ENCODE measurements around the gene FLT4.

The FLT4 gene

DNA sequence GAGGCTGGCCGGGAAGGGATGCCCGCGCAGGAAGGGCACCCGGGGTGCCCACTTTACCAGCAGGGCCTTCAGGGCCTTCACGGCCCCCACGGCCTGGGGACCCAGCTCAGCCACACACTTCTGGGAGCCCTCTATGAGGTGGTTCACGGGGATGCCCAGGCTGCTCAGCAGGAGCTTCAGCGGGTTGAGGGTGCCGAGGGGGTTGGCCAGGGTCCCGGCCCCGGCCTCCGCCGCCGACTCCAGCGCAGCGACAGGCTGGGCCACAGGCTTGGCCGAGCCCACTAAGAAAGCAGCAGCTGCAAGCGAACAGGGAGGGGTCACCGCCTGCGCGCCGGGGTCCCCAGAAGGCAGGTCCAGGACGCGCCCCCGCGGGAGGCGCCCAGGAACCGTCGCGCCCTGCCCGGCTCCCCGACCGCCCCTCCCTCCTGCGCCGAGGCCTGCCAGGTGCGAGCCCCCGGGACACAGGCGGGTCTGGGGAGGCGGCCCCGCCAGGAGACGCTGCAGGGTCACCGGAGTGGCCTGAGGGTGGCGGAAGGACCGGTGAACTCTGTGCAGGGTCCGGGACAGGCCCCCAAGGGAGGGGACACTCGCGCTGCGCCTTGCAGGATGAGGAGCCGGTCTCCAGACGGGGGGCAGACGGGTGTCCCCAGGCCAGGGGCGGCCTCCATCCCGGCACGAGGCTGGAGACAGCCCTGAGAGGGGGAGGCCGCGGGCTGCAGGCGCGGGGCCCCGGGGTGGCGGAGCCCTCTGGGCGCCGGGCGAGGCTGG, 58.7 kb downstream of the FLT4 start:
- no peak overlapping the region for H3K4me3 ChIP-seq (replicated peaks; ENCODE audit: low read depth, low read length)
- DNase-seq (ENCODE audit: extremely low read depth, low read depth) = no peak
- TF ChIP-seq, protein P1, sequence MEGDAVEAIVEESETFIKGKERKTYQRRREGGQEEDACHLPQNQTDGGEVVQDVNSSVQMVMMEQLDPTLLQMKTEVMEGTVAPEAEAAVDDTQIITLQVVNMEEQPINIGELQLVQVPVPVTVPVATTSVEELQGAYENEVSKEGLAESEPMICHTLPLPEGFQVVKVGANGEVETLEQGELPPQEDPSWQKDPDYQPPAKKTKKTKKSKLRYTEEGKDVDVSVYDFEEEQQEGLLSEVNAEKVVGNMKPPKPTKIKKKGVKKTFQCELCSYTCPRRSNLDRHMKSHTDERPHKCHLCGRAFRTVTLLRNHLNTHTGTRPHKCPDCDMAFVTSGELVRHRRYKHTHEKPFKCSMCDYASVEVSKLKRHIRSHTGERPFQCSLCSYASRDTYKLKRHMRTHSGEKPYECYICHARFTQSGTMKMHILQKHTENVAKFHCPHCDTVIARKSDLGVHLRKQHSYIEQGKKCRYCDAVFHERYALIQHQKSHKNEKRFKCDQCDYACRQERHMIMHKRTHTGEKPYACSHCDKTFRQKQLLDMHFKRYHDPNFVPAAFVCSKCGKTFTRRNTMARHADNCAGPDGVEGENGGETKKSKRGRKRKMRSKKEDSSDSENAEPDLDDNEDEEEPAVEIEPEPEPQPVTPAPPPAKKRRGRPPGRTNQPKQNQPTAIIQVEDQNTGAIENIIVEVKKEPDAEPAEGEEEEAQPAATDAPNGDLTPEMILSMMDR (IDR thresholded peaks at IDR 0.05; ENCODE audit: low read depth, low read length, missing control alignments) = no peak

DNA sequence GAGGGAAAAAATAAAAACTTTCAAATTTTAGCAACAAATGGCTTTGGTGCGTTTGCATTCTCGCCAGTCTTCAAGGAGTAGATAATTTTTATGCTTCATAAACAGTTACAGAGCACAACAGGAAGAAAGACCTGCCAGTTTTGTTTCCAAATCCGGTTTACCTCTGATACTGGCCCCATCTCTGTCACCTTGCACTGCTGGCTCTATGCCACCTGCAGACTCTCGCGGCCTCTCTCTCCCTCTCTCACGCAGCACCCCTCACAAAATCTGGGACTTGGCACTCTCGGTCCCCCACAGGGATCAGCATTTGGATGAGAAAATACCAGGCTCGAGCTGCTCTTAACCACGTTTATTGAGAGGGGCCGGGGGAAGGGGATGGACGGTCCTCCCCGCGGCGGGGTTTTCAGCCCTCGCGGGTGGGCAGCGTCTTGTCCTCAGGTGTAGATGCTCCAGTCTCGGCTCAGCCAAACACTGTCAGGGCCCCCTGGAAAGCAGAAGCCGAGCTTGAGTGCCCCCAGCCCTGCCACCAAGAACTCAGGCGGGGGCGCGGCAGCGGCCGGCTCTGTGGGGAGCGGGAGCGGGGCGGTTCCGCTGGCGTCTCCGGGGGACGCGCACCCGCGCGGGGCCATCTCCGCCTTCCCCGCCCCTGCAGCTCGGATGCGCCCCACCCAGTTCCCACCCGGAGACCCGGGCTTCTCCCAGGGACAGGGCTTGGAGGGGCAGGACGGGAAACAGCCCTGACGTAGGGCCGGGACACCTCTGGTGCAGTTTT, 59.4 kb downstream of the FLT4 start:
- no peak overlapping the region for H3K4me3 ChIP-seq (replicated peaks; ENCODE audit: low read depth, low read length)
- no peak for DNase-seq (ENCODE audit: extremely low read depth, low read depth)
- TF ChIP-seq, protein P1 (IDR thresholded peaks at IDR 0.05; ENCODE audit: low read depth, low read length, missing control alignments) = no peak

DNA sequence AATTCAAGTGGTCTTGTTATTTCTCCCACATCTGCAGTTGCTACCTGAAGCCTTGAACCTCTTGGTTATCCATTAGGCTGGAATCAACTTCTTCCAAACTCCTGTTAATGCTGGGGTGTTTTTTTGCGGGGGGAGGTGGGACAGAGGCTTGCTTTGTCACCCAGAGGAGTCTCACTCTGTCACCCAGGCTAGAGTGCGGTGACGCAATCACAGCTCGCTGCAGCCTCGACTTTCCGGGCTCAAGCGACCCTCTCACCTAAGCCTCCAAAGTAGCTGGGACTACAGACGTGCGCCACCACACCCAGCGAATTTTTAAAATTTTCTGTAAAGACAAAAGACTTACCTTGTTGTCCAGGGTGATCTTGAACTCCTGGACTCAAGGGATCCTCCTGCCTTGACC, 62.5 kb downstream of the FLT4 start:
- TF ChIP-seq, protein P1 (IDR thresholded peaks at IDR 0.05; ENCODE audit: low read depth, low read length, missing control alignments) = no peak
- DNase-seq (ENCODE audit: extremely low read depth, low read depth) = no peak
- no peak overlapping the region for H3K4me3 ChIP-seq (replicated peaks; ENCODE audit: low read depth, low read length)

DNA sequence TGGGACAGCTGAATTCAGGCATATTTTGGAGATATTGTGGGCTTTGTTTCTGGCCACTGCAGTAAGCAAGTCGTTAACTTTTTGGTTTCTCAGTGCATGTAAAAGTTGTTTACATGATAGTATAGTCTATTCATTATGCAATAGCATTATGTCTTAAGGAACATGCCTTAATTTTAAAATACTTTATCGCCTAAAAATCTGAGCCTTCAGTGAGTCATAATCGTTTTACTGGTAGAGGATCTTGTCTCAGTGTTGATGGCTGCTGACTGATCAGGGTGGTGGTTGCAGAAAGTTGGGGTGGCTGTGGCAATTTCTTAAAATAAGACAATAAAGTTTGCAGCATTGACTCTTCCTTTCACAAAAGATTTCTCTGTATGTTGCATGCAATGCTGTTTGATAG, 63.2 kb downstream of the FLT4 start:
- H3K4me3 ChIP-seq (replicated peaks; ENCODE audit: low read depth, low read length) = no peak overlapping the region
- no peak for DNase-seq (ENCODE audit: extremely low read depth, low read depth)
- TF ChIP-seq, protein P1 (IDR thresholded peaks at IDR 0.05; ENCODE audit: low read depth, low read length, missing control alignments) = no peak

DNA sequence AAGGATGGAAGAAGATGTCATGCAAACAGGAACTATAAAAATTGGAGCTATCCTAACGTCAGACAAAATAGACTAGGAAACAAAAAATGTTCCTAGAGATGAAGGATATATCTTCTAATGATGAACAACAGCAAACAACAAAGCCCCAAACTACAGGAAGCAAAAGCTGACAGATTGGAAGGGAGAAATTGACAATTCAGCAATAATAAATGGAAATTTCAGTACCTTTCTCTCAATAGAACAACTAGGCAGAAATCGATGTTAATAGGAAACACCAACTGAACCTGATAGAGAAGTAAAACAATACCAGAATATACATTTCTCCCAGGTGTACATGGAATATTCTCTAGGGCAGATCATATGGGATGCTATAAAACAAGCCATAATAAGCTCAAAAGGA, 65.7 kb downstream of the FLT4 start:
- no peak overlapping the region for H3K4me3 ChIP-seq (replicated peaks; ENCODE audit: low read depth, low read length)
- TF ChIP-seq, protein P1 (IDR thresholded peaks at IDR 0.05; ENCODE audit: low read depth, low read length, missing control alignments) = no peak
- DNase-seq (ENCODE audit: extremely low read depth, low read depth) = no peak

DNA sequence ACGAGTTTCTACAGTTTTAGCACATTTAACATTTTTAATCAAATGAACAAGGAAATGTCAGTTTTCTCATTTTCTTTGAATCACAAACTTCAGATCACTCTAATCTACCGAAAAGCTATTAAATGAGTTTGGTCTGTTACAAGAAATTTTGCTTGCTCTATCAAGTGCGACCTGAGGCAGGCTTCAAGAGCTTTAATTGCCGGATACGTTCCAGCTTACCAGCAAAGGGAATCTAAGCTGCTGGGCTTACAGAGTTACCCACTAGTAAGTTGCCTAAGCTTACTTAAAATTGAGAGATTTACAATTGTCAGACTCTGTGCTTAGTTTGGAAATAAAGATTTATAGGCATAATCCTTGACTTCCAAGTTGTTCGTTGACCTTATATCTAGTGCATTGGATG, 68.7 kb downstream of the FLT4 start:
- TF ChIP-seq, protein P1 (IDR thresholded peaks at IDR 0.05; ENCODE audit: low read depth, low read length, missing control alignments) = no peak
- no peak overlapping the region for H3K4me3 ChIP-seq (replicated peaks; ENCODE audit: low read depth, low read length)
- no peak for DNase-seq (ENCODE audit: extremely low read depth, low read depth)
